GM23248 (cell line): ENCODE results near the gene ZNF768.
"Not testable (repeated sequence)": the region's sequence is repeated elsewhere in the genome, so short reads cannot be mapped to it uniquely, and the experiment has no call there.

ENCODE experiments used
- EZH2 ChIP-seq: fragments of 200-600 bp; sonication (generic); IDR thresholded peaks from 2 replicates; pipeline ENCODE4 v1.6.1; 2018; ENCODE audit warnings: antibody characterized with exemption, mild to moderate bottlenecking; ENCODE audit not compliant: insufficient read depth, poor library complexity, severe bottlenecking
- EZH2phosphoT487 ChIP-seq: fragments of 200-600 bp; sonication (generic); IDR thresholded peaks from 2 replicates; pipeline ENCODE4 v1.6.1; 2018; ENCODE audit warnings: antibody characterized with exemption, moderate library complexity, mild to moderate bottlenecking, low read depth; ENCODE audit not compliant: insufficient read depth

- not testable (repeated sequence) for TF ChIP-seq EZH2, EZH2phosphoT487
These were observed 3.5 kb downstream of the ZNF768 start for GRCh38 chr16:30522702-30523463.
